CD4-positive, alpha-beta memory T cell (primary cell): ENCODE results near the gene FNIP2. TPM values are rescaled to one million over a fixed set of nuclear protein-coding genes. Genes with fewer than 3 reads are reported as not detected.

Experiments
- CTCF ChIA-PET: fragments of 350-600 bp; sonication (Branson Sonifier 250); formaldehyde crosslinking; loops from one replicate; lab custom pipeline; 2021; ENCODE audit warnings: inconsistent platforms; ENCODE audit not compliant: partially characterized antibody; lab: Charles Lee
- POLR2A ChIA-PET: fragments of 350-600 bp; sonication (Branson Sonifier 250); formaldehyde crosslinking; loops from one replicate; lab custom pipeline; 2021; ENCODE audit not compliant: partially characterized antibody; lab: Charles Lee
- DNase-seq, 5 donors: peaks; one replicate each; pipeline versions ENCODE4 v3.0.0 to v3.0.0-alpha.2; 2020 to 2022; ENCODE audit warnings: mixed read lengths in 1 of 5
- H3K27ac ChIP-seq: one replicate; pipeline ENCODE4 v1.7.0; 2013; ENCODE audit warnings: low read depth, low read length
- H3K27me3 ChIP-seq: 2 replicates; pipeline ENCODE4 v1.7.0; 2013; ENCODE audit warnings: mild to moderate bottlenecking, low read length, moderate library complexity; ENCODE audit not compliant: insufficient read depth
- H3K36me3 ChIP-seq: 2 replicates; pipeline ENCODE4 v1.7.0; 2013; ENCODE audit warnings: mild to moderate bottlenecking, low read length, moderate library complexity; ENCODE audit not compliant: insufficient read depth
- H3K4me1 ChIP-seq: 2 replicates; pipeline ENCODE4 v1.7.0; 2013; ENCODE audit warnings: mild to moderate bottlenecking, low read length, moderate library complexity; ENCODE audit not compliant: insufficient read depth
- H3K4me3 ChIP-seq, 2 donors: one replicate each; pipeline ENCODE4 v1.7.0; 2013; ENCODE audit warnings: low read length in 2 of 2, mild to moderate bottlenecking in 1 of 2
- H3K9me3 ChIP-seq, 2 donors: one replicate each; pipeline ENCODE4 v1.7.0; 2013; ENCODE audit warnings: low read length in 2 of 2, control low read depth in 1 of 2; ENCODE audit not compliant: control insufficient read depth in 1 of 2
- H3K27ac Mint-ChIP-seq, 7 donors: one replicate each; pipeline ENCODE4 v1.8.0; 2020 to 2021; ENCODE audit warnings: mixed read lengths in 7 of 7, mild to moderate bottlenecking in 6 of 7, inconsistent platforms in 3 of 7, moderate library complexity in 3 of 7
- H3K27me3 Mint-ChIP-seq, 2 donors: one replicate each; pipeline ENCODE4 v1.8.0; 2020 to 2021; ENCODE audit warnings: mixed read lengths in 2 of 2
- H3K36me3 Mint-ChIP-seq, 2 donors: one replicate each; pipeline ENCODE4 v1.8.0; 2020 to 2021; ENCODE audit warnings: mixed read lengths in 2 of 2, inconsistent platforms in 1 of 2, mild to moderate bottlenecking in 1 of 2
- H3K4me1 Mint-ChIP-seq, 4 donors: one replicate each; pipeline ENCODE4 v1.8.0; 2020 to 2021; ENCODE audit warnings: mixed read lengths in 4 of 4, mild to moderate bottlenecking in 1 of 4
- H3K4me3 Mint-ChIP-seq, 8 donors: one replicate each; pipeline ENCODE4 v1.8.0; 2020 to 2021; ENCODE audit warnings: mixed read lengths in 8 of 8, mild to moderate bottlenecking in 7 of 8, moderate library complexity in 6 of 8, inconsistent platforms in 3 of 8
- H3K9me3 Mint-ChIP-seq, 8 donors: one replicate each; pipeline ENCODE4 v1.8.0; 2020 to 2021; ENCODE audit warnings: mixed read lengths in 8 of 8, mild to moderate bottlenecking in 5 of 8, inconsistent platforms in 3 of 8, moderate library complexity in 1 of 8
- intact Hi-C: fragments of 100-400 bp; cut with micrococcal nuclease; formaldehyde crosslinking; loops from one replicate; pipeline ENCODE4 v1.15.1; 2023
- polyA plus RNA-seq, 2 donors: library from polyadenylated mRNA; unstranded; fragments of 300-500 nt; fragmentation: Illumina TruSeq; gene quantifications; one replicate each; pipeline ENCODE4 v1.2.3, GENCODE V29; 2021
- total RNA-seq, 2 experiments: library from RNA; stranded (reverse); gene quantifications; one replicate each; pipeline ENCODE4 v1.2.3, GENCODE V29; 2021

Gene FNIP2
- total and polyA plus RNA-seq, 4 experiments from 2014 or later = 2.4 to 9.4 (median 6.4) TPM

DNA sequence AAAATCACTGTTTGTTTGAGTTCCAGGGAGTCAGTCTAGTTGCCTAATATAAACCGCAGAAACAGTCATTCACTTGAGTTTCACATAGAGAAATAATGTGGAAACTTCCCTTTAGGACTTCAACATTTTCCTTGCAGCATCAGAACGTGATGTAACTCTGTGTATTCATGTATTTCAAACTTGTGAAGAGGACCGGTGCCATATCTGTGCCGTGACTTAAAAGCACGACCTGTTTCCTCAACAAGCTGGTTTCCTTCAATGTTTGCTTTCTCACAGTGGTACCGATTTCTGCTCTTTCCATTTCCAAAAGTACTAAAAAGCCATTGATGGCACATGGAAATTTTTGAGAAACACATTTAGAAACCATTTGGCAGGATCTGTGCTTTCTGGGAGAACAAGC is 167.4 kb downstream of the FNIP2 start:
- H3K9me3 ChIP-seq = no peaks in the 10 kb centered on the region
- no peak for DNase-seq
- peaks cover 4% of the 10 kb centered on the region for H3K27me3 ChIP-seq
- no peaks in the 10 kb centered on the region for H3K36me3 Mint-ChIP-seq
- H3K4me3 Mint-ChIP-seq = no peak overlapping the region
- CTCF ChIA-PET = no interaction called here
- H3K4me3 ChIP-seq = no peak overlapping the region
- H3K36me3 ChIP-seq = no peaks in the 10 kb centered on the region
- H3K4me1 Mint-ChIP-seq = no peaks in the 10 kb centered on the region
- H3K4me1 ChIP-seq = no peaks in the 10 kb centered on the region
- POLR2A ChIA-PET = no interaction called here
- no peak overlapping the region for H3K27ac Mint-ChIP-seq
- H3K27me3 Mint-ChIP-seq = peaks cover 2% of the 10 kb centered on the region in 2 donors
- intact Hi-C loops = no loop called here
- no peaks in the 10 kb centered on the region for H3K9me3 Mint-ChIP-seq
- no peak overlapping the region for H3K27ac ChIP-seq

GRCh38 chr4:158938220-158939044 is 169.6 kb downstream of the FNIP2 start:
- Mint-ChIP-seq H3K36me3 (no peaks in the 10 kb centered on the region), H3K27me3 (peaks cover 2% of the 10 kb centered on the region in 2 donors), H3K27ac (no peak overlapping the region), H3K9me3 (no peaks in the 10 kb centered on the region), H3K4me1 (no peaks in the 10 kb centered on the region), H3K4me3 (no peak overlapping the region)
- intact Hi-C loops = no loop called here
- no peaks in the 10 kb centered on the region for H3K9me3 ChIP-seq
- H3K4me1 ChIP-seq = no peaks in the 10 kb centered on the region
- H3K36me3 ChIP-seq = no peaks in the 10 kb centered on the region
- CTCF ChIA-PET = no interaction called here
- POLR2A ChIA-PET = no interaction called here
- no peak overlapping the region for H3K4me3 ChIP-seq
- H3K27me3 ChIP-seq = peaks cover 4% of the 10 kb centered on the region
- DNase-seq = no peak
- no peak overlapping the region for H3K27ac ChIP-seq

DNA sequence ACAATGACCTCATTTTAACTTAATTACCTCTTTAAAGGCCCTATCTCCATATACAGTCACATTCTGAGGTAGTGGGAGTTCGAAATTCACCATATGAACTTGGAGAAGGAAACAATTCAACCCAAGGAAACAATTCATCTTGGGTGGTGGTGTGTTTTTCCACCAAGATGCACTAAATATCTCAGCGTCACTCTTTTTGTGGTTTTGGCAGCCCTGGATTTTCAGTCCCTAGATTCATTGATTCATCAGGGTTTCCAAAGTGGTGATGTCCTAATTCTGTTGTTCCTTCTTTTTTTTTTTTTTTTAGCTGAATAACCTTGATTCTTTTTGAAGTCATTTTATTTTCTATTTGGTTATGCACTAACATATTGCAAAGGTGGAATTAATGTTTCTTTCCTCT is 171.4 kb downstream of the FNIP2 start:
- Histone ChIP-seq H3K4me1 (no peaks in the 10 kb centered on the region), H3K36me3 (no peaks in the 10 kb centered on the region), H3K9me3 (no peaks in the 10 kb centered on the region), H3K27ac (no peak overlapping the region), H3K27me3 (peaks cover 4% of the 10 kb centered on the region), H3K4me3 (no peak overlapping the region)
- ChIA-PET POLR2A (no interaction called here), CTCF (no interaction called here)
- intact Hi-C loops = no loop called here
- Mint-ChIP-seq H3K27me3 (peaks cover 5 to 11% of the 10 kb centered on the region in 2 donors), H3K27ac (no peak overlapping the region), H3K4me3 (no peak overlapping the region), H3K4me1 (no peaks in the 10 kb centered on the region), H3K9me3 (no peaks in the 10 kb centered on the region), H3K36me3 (no peaks in the 10 kb centered on the region)
- no peak for DNase-seq

DNA sequence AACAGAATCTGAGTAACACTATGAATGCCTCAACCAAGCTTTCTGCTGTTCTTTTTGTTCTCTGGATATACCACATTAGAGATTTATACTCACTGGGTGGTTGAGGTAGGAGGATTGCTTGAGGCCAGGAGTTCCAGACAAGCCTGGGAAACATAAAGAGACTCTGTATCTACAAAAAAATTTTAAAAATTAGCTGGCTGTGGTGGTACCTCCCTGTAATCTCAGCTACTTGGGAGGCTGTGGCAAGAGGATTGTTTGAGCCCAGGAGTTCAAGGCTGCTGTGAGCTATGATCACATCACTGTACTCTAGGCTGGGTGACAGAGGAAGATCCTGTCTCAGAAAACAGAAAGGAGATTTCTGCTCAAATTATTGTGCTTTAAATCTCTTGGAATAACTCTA is 172.5 kb downstream of the FNIP2 start:
- no peaks in the 10 kb centered on the region for H3K36me3 Mint-ChIP-seq
- Histone ChIP-seq H3K9me3 (no peaks in the 10 kb centered on the region), H3K4me3 (no peak overlapping the region), H3K27ac (no peak overlapping the region), H3K36me3 (no peaks in the 10 kb centered on the region), H3K4me1 (no peaks in the 10 kb centered on the region), H3K27me3 (peaks cover 4% of the 10 kb centered on the region)
- intact Hi-C loops = no loop called here
- peaks cover 5 to 11% of the 10 kb centered on the region in 2 donors for H3K27me3 Mint-ChIP-seq
- no peak overlapping the region for H3K27ac Mint-ChIP-seq
- no peak for DNase-seq
- ChIA-PET CTCF (no interaction called here), POLR2A (no interaction called here)
- H3K4me3 Mint-ChIP-seq = no peak overlapping the region
- no peaks in the 10 kb centered on the region for H3K9me3 Mint-ChIP-seq
- no peaks in the 10 kb centered on the region for H3K4me1 Mint-ChIP-seq

GRCh38 chr4:158941895-158942294 is 173.1 kb downstream of the FNIP2 start:
- Mint-ChIP-seq H3K4me1 (no peaks in the 10 kb centered on the region), H3K27me3 (peaks cover 5 to 11% of the 10 kb centered on the region in 2 donors), H3K27ac (no peak overlapping the region), H3K4me3 (no peak overlapping the region), H3K9me3 (no peaks in the 10 kb centered on the region), H3K36me3 (no peaks in the 10 kb centered on the region)
- CTCF ChIA-PET = no interaction called here
- POLR2A ChIA-PET = no interaction called here
- Histone ChIP-seq H3K27ac (no peak overlapping the region), H3K4me3 (no peak overlapping the region), H3K9me3 (no peaks in the 10 kb centered on the region), H3K36me3 (no peaks in the 10 kb centered on the region), H3K4me1 (no peaks in the 10 kb centered on the region), H3K27me3 (peaks cover 2% of the 10 kb centered on the region)
- intact Hi-C loops = no loop called here
- DNase-seq = no peak

DNA sequence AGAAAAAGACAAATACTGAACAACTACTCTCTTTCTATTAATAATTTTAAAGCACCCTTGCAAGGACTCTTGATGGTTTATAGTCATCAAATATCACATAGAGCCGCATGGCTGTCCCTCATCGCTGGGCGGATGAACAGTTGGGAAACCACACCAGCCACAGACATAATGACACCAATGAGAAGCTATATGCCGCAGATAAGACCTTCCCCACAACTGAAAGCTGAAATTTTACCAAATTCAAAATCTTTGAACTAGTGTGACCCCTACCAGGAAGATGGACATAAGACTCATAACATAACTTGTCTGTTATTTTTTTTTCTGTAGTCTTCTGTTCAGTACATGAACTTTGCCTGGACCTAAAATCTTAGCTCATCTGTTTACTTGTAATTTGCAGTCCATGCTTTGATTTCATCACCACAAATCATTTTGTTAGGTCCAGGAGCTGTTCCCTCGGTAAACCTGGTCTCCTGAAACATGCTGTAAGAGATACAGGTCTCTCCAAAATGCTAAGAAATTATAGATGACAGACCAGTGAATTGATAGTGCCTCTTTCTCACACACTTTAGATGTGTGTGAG is 176.8 kb downstream of the FNIP2 start:
- ChIA-PET CTCF (no interaction called here), POLR2A (no interaction called here)
- no peak for DNase-seq
- Histone ChIP-seq H3K27ac (no peak overlapping the region), H3K9me3 (no peaks in the 10 kb centered on the region), H3K4me1 (no peaks in the 10 kb centered on the region), H3K36me3 (no peaks in the 10 kb centered on the region), H3K4me3 (no peak overlapping the region), H3K27me3 (no peaks in the 10 kb centered on the region)
- Mint-ChIP-seq H3K27ac (no peak overlapping the region), H3K4me3 (no peak overlapping the region), H3K9me3 (peaks cover 0 to 9% (median 2%) of the 10 kb centered on the region in 8 donors), H3K36me3 (no peaks in the 10 kb centered on the region), H3K27me3 (peaks cover 2 to 11% of the 10 kb centered on the region in 2 donors), H3K4me1 (peaks cover 2 to 13% (median 7%) of the 10 kb centered on the region in 4 donors)
- intact Hi-C loops = no loop called here

DNA sequence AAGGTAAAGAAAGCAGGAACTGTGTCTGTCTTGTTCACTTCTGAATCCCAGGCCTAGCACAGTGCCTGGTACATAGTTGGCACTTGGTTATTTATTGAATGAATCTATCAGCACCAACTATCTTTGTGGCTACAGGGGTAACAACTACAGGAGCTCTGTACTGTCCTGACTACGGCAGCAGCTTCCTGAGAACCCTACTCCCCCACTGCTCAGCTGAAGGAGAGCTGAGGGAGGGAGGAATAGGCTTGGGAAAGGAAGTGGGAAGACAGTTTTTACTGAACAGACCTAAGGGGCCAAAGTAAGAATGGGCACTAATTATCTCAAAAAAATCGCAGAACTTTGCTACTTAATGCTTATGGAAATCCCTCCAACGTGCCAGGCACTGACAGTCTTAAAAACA is 178.0 kb downstream of the FNIP2 start:
- Histone ChIP-seq H3K9me3 (no peaks in the 10 kb centered on the region), H3K4me3 (no peak overlapping the region), H3K4me1 (no peaks in the 10 kb centered on the region), H3K27me3 (no peaks in the 10 kb centered on the region), H3K27ac (no peak overlapping the region), H3K36me3 (no peaks in the 10 kb centered on the region)
- ChIA-PET POLR2A (no interaction called here), CTCF (no interaction called here)
- Mint-ChIP-seq H3K4me1 (peaks cover 2 to 13% (median 7%) of the 10 kb centered on the region in 4 donors), H3K36me3 (peaks cover 0 to 2% of the 10 kb centered on the region in 2 donors), H3K4me3 (no peak overlapping the region), H3K27ac (no peak overlapping the region), H3K9me3 (peaks cover 0 to 17% (median 8%) of the 10 kb centered on the region in 8 donors), H3K27me3 (peaks cover 2 to 11% of the 10 kb centered on the region in 2 donors)
- DNase-seq = no peak
- intact Hi-C loops = no loop called here
